HG03175 (cell line): ENCODE measurements around the gene CDKL2.

Source experiments
- ATAC-seq: cut with Tn5 transposase; IDR thresholded peaks from one replicate; pipeline ENCODE4 v1.9.1; 2021; ENCODE audit warnings: mild to moderate bottlenecking, moderate library complexity; ENCODE audit not compliant: unreplicated experiment

CDKL2 gene

GRCh38 chr4:75643651-75644050, 13.3 kb upstream of the CDKL2 start:
- ATAC-seq: no peak

DNA sequence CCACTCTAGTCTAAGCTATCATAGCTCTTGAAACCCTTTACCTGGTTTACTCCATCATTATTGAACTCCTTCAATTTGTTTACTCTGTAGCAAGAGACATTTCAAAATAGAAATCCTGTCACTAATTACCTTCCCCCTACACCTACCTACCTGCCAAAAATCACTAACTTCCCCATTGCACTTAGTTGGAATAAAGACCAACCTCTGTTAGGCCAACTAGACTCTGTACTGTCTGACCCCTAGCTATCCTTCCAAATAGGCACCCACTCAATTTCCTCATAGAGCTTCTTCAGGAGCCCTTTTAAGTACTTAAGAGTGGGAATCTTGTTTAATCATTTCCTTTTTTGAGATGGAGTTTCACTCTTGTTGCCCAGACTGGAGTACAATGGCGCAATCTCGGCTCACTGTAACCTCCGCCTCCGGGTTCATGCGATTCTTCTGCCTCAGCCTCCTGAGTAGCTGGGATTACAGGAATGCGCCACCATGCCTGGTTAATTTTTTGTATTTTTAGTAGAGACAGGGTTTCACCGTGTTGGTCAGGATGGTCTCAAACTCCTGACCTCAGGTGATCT, 8.9 kb upstream of the CDKL2 start:
- no peak for ATAC-seq

DNA sequence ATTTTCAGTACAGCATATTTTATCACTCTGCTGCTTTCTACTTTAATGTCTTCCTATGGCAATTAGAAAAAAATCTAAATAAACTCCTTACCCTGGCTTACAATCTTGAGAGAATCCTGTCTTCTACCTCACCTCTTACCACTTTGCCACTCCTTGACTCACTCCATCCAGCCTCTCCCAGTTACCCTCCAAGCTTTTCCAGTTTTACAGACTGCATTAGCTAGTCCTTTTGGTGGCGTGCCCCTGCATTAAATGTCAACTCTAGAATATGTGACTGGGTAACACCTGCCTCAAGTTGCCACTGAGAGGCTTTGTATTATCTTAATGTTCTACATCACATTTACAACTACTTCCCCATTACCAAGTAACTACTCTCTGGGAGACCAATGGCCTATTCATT, 7.5 kb upstream of the CDKL2 start:
- ATAC-seq: no peak

DNA sequence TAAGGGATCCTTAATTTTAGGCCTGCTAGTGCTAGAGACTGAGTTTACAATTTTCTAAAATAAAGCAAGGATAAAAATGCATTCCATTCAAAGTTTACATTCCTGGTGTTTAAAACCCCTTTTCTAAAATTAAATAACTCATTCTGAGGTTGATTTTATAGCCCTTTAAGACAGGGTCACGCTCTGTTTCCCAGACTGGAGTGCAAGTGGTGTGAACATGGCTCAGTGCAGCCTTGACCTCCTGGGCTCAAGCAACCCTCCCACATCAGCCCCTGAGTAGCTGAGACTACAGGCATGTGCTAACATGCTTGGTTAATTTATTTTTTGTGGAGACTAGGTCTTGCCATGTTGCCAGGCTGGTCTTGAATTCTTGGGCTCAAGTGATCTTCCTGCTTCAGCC, 6.8 kb upstream of the CDKL2 start:
- no peak for ATAC-seq

DNA sequence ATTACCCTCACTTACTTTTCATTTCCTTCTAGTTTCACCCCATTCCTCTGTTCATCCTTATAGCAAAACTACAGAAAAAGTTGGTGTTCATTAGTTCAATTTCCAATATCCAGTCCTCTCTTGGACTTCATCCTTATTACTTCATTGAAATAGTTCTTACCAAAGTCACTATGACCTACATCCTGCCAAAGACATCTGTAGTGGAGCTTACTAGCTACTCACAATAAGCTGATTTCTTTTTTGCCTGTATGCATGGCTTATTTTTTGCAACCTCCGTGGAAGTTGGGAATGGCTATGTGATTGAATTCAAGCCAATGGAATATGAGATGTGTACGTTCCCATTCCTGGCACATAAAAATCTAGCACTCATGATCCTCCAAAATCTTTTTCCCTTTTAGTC, 4.6 kb upstream of the CDKL2 start:
- no peak for ATAC-seq

DNA sequence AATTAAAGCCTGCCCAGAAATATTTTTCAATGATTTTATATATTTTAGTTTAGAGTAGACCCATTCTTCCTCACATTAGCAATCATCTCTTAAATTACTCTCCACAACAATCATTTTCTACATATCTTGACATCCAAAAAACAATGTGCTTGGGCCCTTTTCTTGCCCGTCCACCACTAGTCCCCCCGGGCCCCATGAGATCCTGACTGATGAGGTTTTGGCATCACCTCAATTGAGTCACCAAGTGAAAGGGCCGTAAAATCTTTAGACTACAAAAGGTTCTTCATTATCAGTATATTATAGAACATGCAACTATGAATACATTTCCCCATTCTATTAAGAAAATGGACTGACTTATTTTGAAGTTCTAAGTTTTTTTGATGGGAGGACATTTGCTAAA, 4.0 kb upstream of the CDKL2 start:
- ATAC-seq: no peak

DNA sequence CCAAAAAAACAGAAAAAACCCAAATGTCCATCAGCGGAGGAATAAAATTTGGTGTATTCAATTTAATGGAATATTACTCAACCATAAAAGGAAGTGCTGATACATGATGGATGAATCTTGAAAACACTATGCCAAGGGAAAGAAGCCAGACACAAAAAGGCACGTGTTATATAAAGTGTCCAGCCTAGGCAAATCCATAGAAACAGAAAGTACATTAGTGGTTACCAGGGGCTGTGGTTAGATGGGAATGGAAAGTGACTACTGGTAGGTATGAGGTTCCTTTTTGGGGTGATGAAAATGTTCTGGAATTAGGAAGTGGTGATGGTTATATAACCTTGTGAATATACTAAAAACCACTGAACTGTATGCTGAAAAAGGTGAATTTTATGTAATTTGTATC, 3.5 kb upstream of the CDKL2 start:
- no peak for ATAC-seq

DNA sequence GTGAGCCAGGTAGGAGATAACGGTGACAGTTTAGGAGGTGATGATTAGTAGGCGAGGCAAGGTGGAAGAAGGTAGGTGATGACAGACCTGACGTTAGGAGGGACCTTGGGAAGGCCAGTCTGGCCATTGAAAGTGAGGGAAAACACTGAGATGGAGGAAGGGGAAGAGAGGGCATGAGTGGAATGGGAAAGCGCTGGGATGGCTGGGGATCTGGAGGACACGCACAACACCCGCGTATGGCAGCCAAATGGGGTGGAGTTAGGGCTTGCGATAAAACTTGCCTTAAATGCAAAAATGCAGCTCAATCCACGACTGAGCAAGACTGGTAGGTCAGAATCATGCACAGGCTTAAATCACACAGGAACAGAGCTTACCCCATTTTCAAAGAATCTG, 605 bp upstream of the CDKL2 start:
- ATAC-seq: no peak

GRCh38 chr4:75629239-75629638, 1.1 kb downstream of the CDKL2 start:
- no peak for ATAC-seq

GRCh38 chr4:75623026-75623425, 7.3 kb downstream of the CDKL2 start:
- ATAC-seq: no peak

DNA sequence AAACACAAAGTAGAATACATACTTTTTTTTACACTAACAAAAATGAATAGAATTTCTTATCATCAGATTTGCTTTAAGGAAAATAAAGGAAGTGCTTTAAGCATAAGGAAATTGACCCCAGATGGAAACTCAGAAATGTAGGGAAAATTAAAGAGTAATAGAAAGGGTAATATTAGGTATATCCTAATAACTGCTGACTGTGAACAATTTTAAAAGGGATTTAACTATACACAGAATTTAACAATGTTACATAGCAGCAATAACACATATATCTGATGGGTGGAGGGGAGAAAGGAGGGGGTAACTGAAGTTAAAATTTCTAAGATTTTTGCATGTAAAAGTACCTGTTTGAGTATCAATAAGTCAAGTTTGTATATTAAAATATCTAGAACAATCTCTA, 8.6 kb downstream of the CDKL2 start:
- ATAC-seq: no peak

DNA sequence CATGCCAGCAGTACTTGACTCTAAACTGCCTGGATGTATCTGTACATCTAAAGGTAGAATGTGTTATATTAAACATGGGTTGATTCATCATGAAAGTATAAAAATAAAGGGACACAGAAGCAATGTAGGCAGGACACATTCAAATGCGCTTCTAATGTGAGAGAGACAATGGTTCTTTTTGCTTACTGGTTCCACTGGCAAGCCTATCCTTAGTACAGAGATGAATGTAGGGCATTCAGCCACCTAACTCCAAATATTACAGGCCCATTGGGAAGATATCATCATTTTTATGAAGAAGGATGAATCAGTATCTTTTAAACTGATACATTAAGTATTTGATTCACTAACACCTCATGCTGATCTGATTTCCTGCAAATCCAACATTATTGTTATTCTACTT, 18.0 kb downstream of the CDKL2 start:
- ATAC-seq: no peak

- no peak for ATAC-seq
Measured at GRCh38 chr4:75605928-75606327, 24.4 kb downstream of the CDKL2 start.

- no peak for ATAC-seq
Measured at GRCh38 chr4:75599647-75600046, 30.7 kb downstream of the CDKL2 start.

GRCh38 chr4:75598390-75598789, 31.9 kb downstream of the CDKL2 start:
- no peak for ATAC-seq

- ATAC-seq: no peak
Measured at GRCh38 chr4:75596061-75596460, 34.3 kb downstream of the CDKL2 start.

DNA sequence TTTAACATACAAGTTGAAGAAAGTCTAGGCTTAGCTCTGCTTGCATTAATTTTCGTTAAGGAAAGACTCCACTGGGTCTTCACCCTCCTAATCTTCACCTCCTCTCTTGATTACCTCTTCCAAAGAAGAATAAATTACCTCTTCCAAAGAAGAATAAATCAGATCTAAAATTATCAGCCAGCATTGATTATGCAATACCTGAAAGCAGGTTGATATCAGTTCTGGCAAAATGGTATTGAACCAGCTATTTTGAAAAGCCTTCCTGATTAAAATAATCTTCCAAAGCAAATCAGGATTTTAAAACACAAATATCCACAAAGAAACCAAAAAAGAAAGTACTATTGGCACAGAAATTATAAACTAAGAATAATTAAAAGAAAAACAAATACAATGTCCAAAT, 36.9 kb downstream of the CDKL2 start:
- no peak for ATAC-seq

DNA sequence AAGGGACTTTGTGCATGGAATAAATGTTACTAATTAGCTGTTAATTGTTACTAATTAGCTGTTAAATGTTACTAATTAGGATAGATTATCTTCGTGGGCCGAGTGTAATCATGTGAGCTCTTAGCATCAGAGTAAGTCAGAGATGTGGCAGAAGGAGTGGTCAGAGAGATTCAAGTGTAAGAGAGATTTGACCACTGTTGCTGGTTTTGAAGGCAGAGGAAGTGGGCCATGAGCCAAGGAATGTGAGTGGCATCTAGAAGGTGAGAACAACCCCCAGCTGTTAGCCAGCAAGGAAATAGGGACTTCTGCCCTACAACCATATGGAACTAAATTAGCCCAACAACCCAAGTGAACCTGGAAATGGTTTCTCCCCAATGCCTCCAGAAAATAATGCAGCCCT, 46.3 kb downstream of the CDKL2 start:
- ATAC-seq: no peak

GRCh38 chr4:75567725-75568124, 62.6 kb downstream of the CDKL2 start:
- no peak for ATAC-seq

DNA sequence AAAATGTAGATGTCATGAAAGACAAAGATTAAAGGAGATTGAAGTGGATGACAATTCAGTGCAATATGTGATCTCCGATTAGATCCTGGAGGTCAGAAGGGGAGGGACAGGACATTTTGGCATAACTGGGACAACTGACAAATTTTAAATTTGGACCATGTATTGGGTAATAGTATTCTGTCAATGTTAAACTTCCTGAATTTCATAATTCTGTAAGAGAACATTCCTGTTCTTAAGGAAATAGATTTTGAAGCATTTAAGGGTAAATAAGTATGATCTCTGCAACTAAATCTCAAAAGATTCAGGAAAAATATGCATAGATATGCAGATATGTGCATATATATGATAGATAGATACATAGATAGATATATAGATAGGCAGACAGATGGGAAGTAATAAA, 63.4 kb downstream of the CDKL2 start:
- ATAC-seq: no peak

DNA sequence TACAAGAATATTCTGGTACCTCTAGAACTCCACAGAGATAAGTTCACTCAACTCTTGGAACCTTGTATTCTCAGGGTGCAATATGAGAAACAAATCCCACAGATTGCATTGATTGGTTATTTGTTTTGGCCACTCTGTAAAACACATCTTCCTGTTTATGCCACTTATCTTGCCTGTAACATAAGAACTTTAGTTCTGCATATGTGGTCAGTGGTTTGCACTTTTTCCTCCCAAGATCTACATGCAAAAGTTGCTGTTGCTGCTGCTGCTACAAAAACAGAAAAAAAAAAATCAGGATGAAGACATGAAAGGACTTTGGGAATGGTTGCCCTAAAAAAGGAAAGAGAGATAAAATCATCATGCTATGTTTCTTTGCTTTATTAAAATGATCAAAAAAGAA, 64.8 kb downstream of the CDKL2 start:
- ATAC-seq: no peak

DNA sequence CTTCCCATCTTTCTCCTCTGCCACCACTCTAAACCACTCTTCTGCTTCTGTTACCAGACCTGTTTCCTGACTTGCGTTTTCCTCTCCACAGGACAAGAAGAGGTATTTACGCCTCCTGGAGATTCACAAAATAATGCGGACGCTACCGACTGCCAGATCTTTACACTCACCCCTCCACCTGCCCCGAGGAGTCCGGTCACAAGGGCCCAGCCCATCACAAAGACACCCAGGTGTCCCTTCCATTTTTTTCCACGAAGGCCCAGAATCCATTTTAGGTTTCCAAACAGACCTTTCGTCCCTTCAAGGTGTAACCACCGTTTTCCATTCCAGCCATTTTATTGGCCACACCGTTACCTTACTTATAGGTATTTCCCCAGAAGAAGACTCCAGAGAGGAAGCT, 66.3 kb downstream of the CDKL2 start:
- ATAC-seq: no peak

DNA sequence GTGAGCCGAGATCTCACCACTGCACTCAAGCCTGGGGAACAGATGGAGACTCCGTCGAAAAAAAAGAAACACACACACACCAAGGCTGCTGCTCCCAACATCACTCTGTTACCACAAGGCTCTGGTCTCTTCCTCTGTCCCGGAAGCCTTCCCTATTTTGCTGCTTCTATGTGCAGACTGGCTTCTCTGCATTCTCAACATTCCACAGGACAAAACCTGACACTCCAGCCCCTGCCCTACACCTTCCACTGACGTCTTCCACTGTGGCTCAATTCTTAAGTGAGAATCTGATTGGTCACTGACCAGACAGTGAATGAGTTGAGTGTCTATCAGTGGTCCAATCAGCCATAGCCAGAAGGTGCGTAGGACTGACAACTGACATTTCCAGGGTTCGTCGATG, 68.5 kb downstream of the CDKL2 start:
- ATAC-seq: no peak

GRCh38 chr4:75557696-75558095, 72.6 kb downstream of the CDKL2 start:
- ATAC-seq: no peak
